H1 (cell line): ENCODE results near the gene TEAD4. TPM values are rescaled to one million over a fixed set of nuclear protein-coding genes. Genes with fewer than 3 reads are reported as not detected.

ENCODE experiments used
- CTCF ChIA-PET: fragments of 300-600 bp; sonication (Branson Sonifier 250); formaldehyde crosslinking; loops from one replicate; lab custom pipeline; 2021; ENCODE audit not compliant: partially characterized antibody; lab: Charles Lee
- POLR2A ChIA-PET: fragments of 300-600 bp; sonication (Branson Sonifier 250); formaldehyde crosslinking; loops from one replicate; lab custom pipeline; 2021; ENCODE audit warnings: inconsistent platforms; ENCODE audit not compliant: partially characterized antibody; lab: Charles Lee
- DNase-seq, 2 experiments: peaks; one replicate each; pipeline versions ENCODE4 v3.0.0 to v3.0.0-alpha.2; 2010 to 2022; ENCODE audit warnings: low spot score in 2 of 2, low read depth in 1 of 2, mixed read lengths in 1 of 2
- FAIRE-seq: peaks from 2 replicates; lab custom pipeline; 2011; peaks lifted over from hg19 to GRCh38; lab: Jason Lieb, UNC
- H2AFZ ChIP-seq: 2 replicates; pipeline ENCODE4 v1.8.1; 2012; ENCODE audit warnings: low read length, inconsistent platforms
- H2AK5ac ChIP-seq: 2 replicates; pipeline ENCODE4 v1.6.1; 2013; ENCODE audit warnings: low read depth, low read length
- H2BK120ac ChIP-seq: replicated peaks from 2 replicates; pipeline ENCODE3; 2013; ENCODE audit warnings: low read depth, low read length, inconsistent platforms
- H2BK12ac ChIP-seq: 2 replicates; pipeline ENCODE4 v1.6.1; 2013; ENCODE audit warnings: low read depth, low read length
- H2BK15ac ChIP-seq: 2 replicates; pipeline ENCODE4 v1.6.1; 2013; ENCODE audit warnings: low read length
- H2BK20ac ChIP-seq: 2 replicates; pipeline ENCODE4 v1.6.1; 2013; ENCODE audit warnings: low read length
- H2BK5ac ChIP-seq: 2 replicates; pipeline ENCODE4 v1.6.1; 2013; ENCODE audit warnings: low read depth, low read length
- H3K14ac ChIP-seq: 2 replicates; pipeline ENCODE4 v1.6.1; 2013; ENCODE audit warnings: inconsistent platforms; ENCODE audit not compliant: insufficient read length
- H3K18ac ChIP-seq: 2 replicates; pipeline ENCODE4 v1.6.1; 2013; ENCODE audit warnings: low read length; ENCODE audit errors: extremely low read depth
- H3K23ac ChIP-seq: 2 replicates; pipeline ENCODE4 v1.6.1; 2013; ENCODE audit warnings: inconsistent platforms; ENCODE audit not compliant: insufficient read length
- H3K23me2 ChIP-seq: 2 replicates; pipeline ENCODE4 v1.6.1; 2013; ENCODE audit warnings: low read depth, low read length
- H3K27ac ChIP-seq: 2 replicates; pipeline ENCODE4 v1.6.1; 2011; ENCODE audit warnings: low read depth, low read length, inconsistent platforms
- H3K27me3 ChIP-seq, 4 experiments: replicated peaks in 1 of 4; 1 replicate in 1 of 4; 2 replicates in 3 of 4; pipeline versions ENCODE4 v1.6.1 to v1.8.1; 2011 to 2013; ENCODE audit warnings: low read length in 3 of 4, mild to moderate bottlenecking in 3 of 4, inconsistent platforms in 2 of 4, mixed read lengths in 2 of 4, moderate library complexity in 1 of 4; ENCODE audit not compliant: control insufficient read depth in 3 of 4, insufficient read depth in 3 of 4; ENCODE audit errors: extremely low read depth in 1 of 4
- H3K36me3 ChIP-seq, 4 experiments: 2 replicates each; pipeline versions ENCODE4 v1.6.1 to v1.8.1; 2011 to 2013; ENCODE audit warnings: mild to moderate bottlenecking in 4 of 4, low read length in 3 of 4, moderate library complexity in 2 of 4, control low read depth in 1 of 4, inconsistent platforms in 1 of 4; ENCODE audit not compliant: insufficient read depth in 4 of 4, control insufficient read depth in 2 of 4
- H3K4ac ChIP-seq: replicated peaks from 2 replicates; pipeline ENCODE3; 2013; ENCODE audit warnings: low read length, low read depth, mixed read lengths, inconsistent platforms; ENCODE audit not compliant: insufficient read length
- H3K4me1 ChIP-seq, 4 experiments: replicated peaks in 1 of 4; 1 replicate in 1 of 4; 2 replicates in 3 of 4; pipeline versions ENCODE4 v1.6.1 to v1.8.1; 2011 to 2013; ENCODE audit warnings: low read length in 3 of 4, inconsistent platforms in 2 of 4, mixed read lengths in 1 of 4; ENCODE audit not compliant: insufficient read depth in 4 of 4, control insufficient read depth in 3 of 4
- H3K4me2 ChIP-seq, 2 experiments: 2 replicates each; pipeline versions ENCODE4 v1.6.1 to v1.8.1; 2011 to 2013; ENCODE audit warnings: low read depth in 2 of 2, low read length in 2 of 2, control low read depth in 1 of 2, inconsistent platforms in 1 of 2, mild to moderate bottlenecking in 1 of 2; ENCODE audit not compliant: insufficient read depth in 1 of 2
- H3K4me3 ChIP-seq, 4 experiments: fragments of 200-600, 300-600 bp in 1 of 4; sonication (generic), shearing (Covaris generic), sonication (Bioruptor Twin) in 1 of 4; 2 replicates each; pipeline versions ENCODE4 v1.5.1 to v1.8.1; 2011 to 2016; ENCODE audit warnings: low read length in 4 of 4, low read depth in 3 of 4, control low read depth in 2 of 4, inconsistent platforms in 2 of 4, mild to moderate bottlenecking in 2 of 4, mixed read lengths in 1 of 4, moderate library complexity in 1 of 4; ENCODE audit not compliant: insufficient read depth in 2 of 4; ENCODE audit errors: extremely low read depth in 1 of 4
- H3K56ac ChIP-seq: replicated peaks from 2 replicates; pipeline ENCODE3; 2013; ENCODE audit warnings: low read depth, mild to moderate bottlenecking, mixed read lengths, low read length, inconsistent platforms; ENCODE audit not compliant: insufficient read length
- H3K79me1 ChIP-seq: 2 replicates; pipeline ENCODE4 v1.6.1; 2013; ENCODE audit warnings: low read depth, low read length, control low read depth
- H3K79me2 ChIP-seq, 2 experiments: 2 replicates each; pipeline versions ENCODE4 v1.6.1 to v1.8.1; 2012 to 2013; ENCODE audit warnings: low read length in 2 of 2, mild to moderate bottlenecking in 2 of 2, inconsistent platforms in 1 of 2; ENCODE audit not compliant: insufficient read depth in 2 of 2, control insufficient read depth in 1 of 2
- H3K9ac ChIP-seq, 4 experiments: replicated peaks in 1 of 4; 1 replicate in 1 of 4; 2 replicates in 3 of 4; pipeline versions ENCODE4 v1.6.1 to v1.8.1; 2011 to 2013; ENCODE audit warnings: low read depth in 3 of 4, low read length in 3 of 4, control low read depth in 2 of 4, mild to moderate bottlenecking in 2 of 4, moderate library complexity in 2 of 4, inconsistent platforms in 1 of 4; ENCODE audit errors: extremely low read depth in 1 of 4
- H3K9me3 ChIP-seq, 2 experiments: 2 replicates each; pipeline versions ENCODE4 v1.6.1 to v1.8.1; 2012 to 2013; ENCODE audit warnings: mild to moderate bottlenecking in 2 of 2, moderate library complexity in 2 of 2, control low read depth in 1 of 2, inconsistent platforms in 1 of 2, low read depth in 1 of 2, low read length in 1 of 2, mixed read lengths in 1 of 2; ENCODE audit not compliant: insufficient read depth in 2 of 2
- H4K20me1 ChIP-seq, 2 experiments: replicated peaks in 1 of 2; 2 replicates each; pipeline versions ENCODE3 to v1.8.1; 2011 to 2013; ENCODE audit warnings: inconsistent platforms in 2 of 2, low read length in 2 of 2, mild to moderate bottlenecking in 1 of 2; ENCODE audit not compliant: insufficient read depth in 2 of 2, control insufficient read depth in 1 of 2
- H4K5ac ChIP-seq: 2 replicates; pipeline ENCODE4 v1.6.1; 2013; ENCODE audit warnings: low read length, low read depth, mixed read lengths, inconsistent platforms; ENCODE audit not compliant: insufficient read length
- H4K8ac ChIP-seq: 2 replicates; pipeline ENCODE4 v1.8.0; 2013; ENCODE audit warnings: mild to moderate bottlenecking, moderate library complexity, low read length, inconsistent platforms; ENCODE audit not compliant: insufficient read depth; ENCODE audit errors: extremely low read depth
- H4K91ac ChIP-seq: replicated peaks from 2 replicates; pipeline ENCODE3; 2013; ENCODE audit warnings: low read length, mixed read lengths, inconsistent platforms; ENCODE audit not compliant: insufficient read length
- JUN ChIP-seq: IDR thresholded peaks from 2 replicates; pipeline ENCODE4 v1.6.1; 2011; ENCODE audit warnings: low read depth, mild to moderate bottlenecking, improper control_type of control experiment, low read length
- MAFK ChIP-seq: IDR thresholded peaks from 2 replicates; pipeline ENCODE4 v1.6.1; 2012; ENCODE audit warnings: low read depth, mild to moderate bottlenecking, improper control_type of control experiment, low read length
- SUZ12 ChIP-seq: fragments of 200-600 bp; sonication (generic); IDR thresholded peaks from 2 replicates; pipeline ENCODE4 v1.6.1; 2012; ENCODE audit warnings: mild to moderate bottlenecking, inconsistent platforms, low read length, moderate library complexity, mixed read lengths
- WGBS, 2 experiments: shearing (Covaris generic) in 1 of 2; methylation state at CpG; one replicate each; pipeline versions ENCODE4 v1.1.6 to v1.1.7; 2013 to 2015; ENCODE audit warnings: low lambda C conversion rate in 2 of 2, mixed read lengths in 2 of 2, inconsistent platforms in 1 of 2, low coverage in 1 of 2, missing lambda C conversion rate in 1 of 2; ENCODE audit not compliant: insufficient replicate concordance in 2 of 2, insufficient coverage in 1 of 2, insufficient read length in 1 of 2; ENCODE audit errors: extremely low coverage in 1 of 2, missing lambda C conversion rate in 1 of 2; 5-methylcytosine and 5-hydroxymethylcytosine counted together
- polyA plus RNA-seq, 7 experiments: library from polyadenylated mRNA; depleted of rRNA in 3 of 7; stranded (reverse) in 5 of 7; unstranded in 2 of 7; fragments of >200 nt in 5 of 7; fragments of 200-250 nt in 2 of 7; gene quantifications; 1 replicate in 5 of 7; 2 replicates in 1 of 7; 4 replicates in 1 of 7; pipeline versions ENCODE4 v1.2.1 to v1.2.3, GENCODE V29; 2011 to 2013; ENCODE audit warnings: missing spikeins in 2 of 7, mixed read lengths in 2 of 7
- total RNA-seq: library from RNA; stranded (reverse); fragmentation: NEBNext Ultra II Directional; extraction: Animal tissue kit (Norgen Biotek cat#: 25700); gene quantifications from 2 replicates; pipeline ENCODE4 v1.2.1, GENCODE V29; 2021

TEAD4 gene
- total and polyA plus RNA-seq, 2 of the 8 experiments (the other 6 are each of a cell fraction or from before 2014, with no cell fraction given) = 56.7 to 116 TPM

- no peak overlapping the region for H3K18ac ChIP-seq
- CTCF ChIA-PET = interaction anchor here (0.9 to 2.6 kb wide), 19 partner anchors 9 to 233 kb away, joined by 3 to 14 read pairs (median 7); partner anchors contain the start of gene TEX52
- TF ChIP-seq SUZ12 (no peak), MAFK (no peak), JUN (no peak)
These were observed 83.6 kb downstream of the TEAD4 start for GRCh38 chr12:3042826-3043225.

More at GRCh38 chr12:3042826-3043225, 83.6 kb downstream of the TEAD4 start:
- no peak overlapping the region for H3K23ac ChIP-seq
- H3K9ac ChIP-seq = 0 out of 7 replicates have a peak overlapping the region, but pooled peaks of 1 of the 4 experiments have one; percentile 18
- H4K5ac ChIP-seq = no peak overlapping the region
- no peak overlapping the region for H3K14ac ChIP-seq
- no peaks in the 10 kb centered on the region for H3K27me3 ChIP-seq
- H4K20me1 ChIP-seq = peaks cover 0 to 11% of the 10 kb centered on the region in 2 experiments
- no peak overlapping the region for H2BK12ac ChIP-seq
- FAIRE-seq = no peak
- no peak overlapping the region for H2AFZ ChIP-seq
- H3K27ac ChIP-seq = no peak overlapping the region
- DNase-seq = no peak
- no peak overlapping the region for H2BK120ac ChIP-seq
- no peak overlapping the region for H4K8ac ChIP-seq
- H2BK20ac ChIP-seq = no peak overlapping the region
- H3K4ac ChIP-seq = no peak overlapping the region
- H3K36me3 ChIP-seq = peaks cover 14 to 27% (median 20%) of the 10 kb centered on the region in 4 experiments; a peak in 7 of 8 replicates
- no peaks in the 10 kb centered on the region for H3K9me3 ChIP-seq
- peaks cover 0 to 2% (median under 1%) of the 10 kb centered on the region in 4 experiments; a peak in 3 of 7 replicates for H3K4me1 ChIP-seq
- H2AK5ac ChIP-seq = no peak overlapping the region
- no peaks in the 10 kb centered on the region for H3K79me1 ChIP-seq
- H3K79me2 ChIP-seq = no peaks in the 10 kb centered on the region
- POLR2A ChIA-PET = interaction anchor here (0.9 kb wide), 1 partner anchor 152 kb away, joined by 3 read pairs; the partner anchor contains the start of gene TULP3
- H3K4me3 ChIP-seq = no peak overlapping the region
- no peak overlapping the region for H2BK15ac ChIP-seq
- H4K91ac ChIP-seq = no peak overlapping the region
- no peak overlapping the region for H3K56ac ChIP-seq
- WGBS, 2 experiments = 71% methylated on average over 4 of the region's 4 CpGs; no CpG with 5 or more reads in 1 of the 2 experiments
- H3K4me2 ChIP-seq = no peak overlapping the region
- no peaks in the 10 kb centered on the region for H3K23me2 ChIP-seq
- no peak overlapping the region; the same call in 1 of the 2 replicates for H2BK5ac ChIP-seq
